Middle frontal gyrus (tissue), 1 donor: Measurements from ENCODE around the gene PLCXD1.
"Not testable (repeated sequence)": the region's sequence is repeated elsewhere in the genome, so short reads cannot be mapped to it uniquely, and the experiment has no call there.

ENCODE experiments used
- DNase-seq: peaks from one replicate; pipeline ENCODE4 v3.0.0-alpha.2; 2015; ENCODE audit warnings: low spot score; ENCODE audit errors: extremely low spot score

PLCXD1 gene

GRCh38 chrX:281166-281999, at the start of gene PLCXD1:
PLCXD1 (plus strand) TSS chrX:281381; CDS start chrX:284188, 2,807 bp downstream.
- no peak for DNase-seq

GRCh38 chrX:231637-232277, 49.4 kb upstream of the PLCXD1 start:
- DNase-seq, result not testable (repeated sequence)

GRCh38 chrX:232278-232655, 48.9 kb upstream of the PLCXD1 start:
- DNase-seq, result not testable (repeated sequence)

GRCh38 chrX:236201-236600, 45.0 kb upstream of the PLCXD1 start:
- DNase-seq, result not testable (repeated sequence)

GRCh38 chrX:250965-251364, 30.2 kb upstream of the PLCXD1 start:
- DNase-seq, result no peak

- not testable (repeated sequence) for DNase-seq
Observed at GRCh38 chrX:251396-252243, 29.6 kb upstream of the PLCXD1 start.

- DNase-seq, result no peak
Observed at GRCh38 chrX:252244-252956, 28.8 kb upstream of the PLCXD1 start.

- no peak for DNase-seq
Observed at GRCh38 chrX:252957-253291, 28.3 kb upstream of the PLCXD1 start.

- DNase-seq, result no peak
Observed at GRCh38 chrX:253451-254297, 27.5 kb upstream of the PLCXD1 start.

- DNase-seq, result no peak
Observed at GRCh38 chrX:254630-255215, 26.5 kb upstream of the PLCXD1 start.

- no peak for DNase-seq
Observed at GRCh38 chrX:255923-256331, 25.3 kb upstream of the PLCXD1 start.

GRCh38 chrX:257054-257453, 24.1 kb upstream of the PLCXD1 start:
- DNase-seq, result not testable (repeated sequence)

GRCh38 chrX:257681-258289, 23.4 kb upstream of the PLCXD1 start:
- DNase-seq, result no peak

- no peak for DNase-seq
Observed at GRCh38 chrX:258291-259040, 22.7 kb upstream of the PLCXD1 start.

GRCh38 chrX:259692-260355, 21.4 kb upstream of the PLCXD1 start:
- DNase-seq, result no peak

GRCh38 chrX:261167-261918, 19.8 kb upstream of the PLCXD1 start:
- DNase-seq, result no peak

- no peak for DNase-seq
Observed at GRCh38 chrX:261919-262352, 19.2 kb upstream of the PLCXD1 start.
